ENCODE measurements around the gene TMTC1. TPM values are rescaled to one million over a fixed set of nuclear protein-coding genes. Genes with fewer than 3 reads are reported as not detected.

Gene TMTC1
- total and polyA plus RNA-seq, 2 of the 8 experiments (the other 6 are each of a cell fraction or from before 2014, with no cell fraction given), result 15.4 to 20.8 TPM

DNA sequence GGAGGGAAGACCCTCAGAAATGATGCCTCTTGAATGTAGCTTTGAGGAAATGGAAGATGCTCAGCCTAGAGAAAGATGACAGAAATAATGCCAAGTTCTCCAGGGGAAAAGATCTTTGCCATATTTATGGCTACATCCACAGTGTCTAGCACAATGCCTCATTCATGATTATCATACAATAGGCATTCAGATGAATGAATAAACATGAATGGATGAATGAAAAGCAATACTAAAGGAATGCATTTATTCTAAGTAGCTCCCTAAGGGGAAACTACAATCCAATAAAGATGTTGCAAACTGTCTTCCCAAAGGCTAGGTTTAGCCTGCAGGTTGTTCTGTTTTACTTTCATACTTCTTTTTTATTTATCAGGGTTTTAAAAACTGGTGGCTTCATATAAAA lies 12.0 kb downstream of the TMTC1 start (continued):
- TF ChIP-seq, protein P1, sequence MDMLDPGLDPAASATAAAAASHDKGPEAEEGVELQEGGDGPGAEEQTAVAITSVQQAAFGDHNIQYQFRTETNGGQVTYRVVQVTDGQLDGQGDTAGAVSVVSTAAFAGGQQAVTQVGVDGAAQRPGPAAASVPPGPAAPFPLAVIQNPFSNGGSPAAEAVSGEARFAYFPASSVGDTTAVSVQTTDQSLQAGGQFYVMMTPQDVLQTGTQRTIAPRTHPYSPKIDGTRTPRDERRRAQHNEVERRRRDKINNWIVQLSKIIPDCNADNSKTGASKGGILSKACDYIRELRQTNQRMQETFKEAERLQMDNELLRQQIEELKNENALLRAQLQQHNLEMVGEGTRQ (IDR thresholded peaks at IDR 0.05; ENCODE audit: low read length), result no peak
- TF ChIP-seq BRCA1 (IDR thresholded peaks at IDR 0.05; ENCODE audit: low read depth, low read length) (no peak), SAP30 (IDR thresholded peaks at IDR 0.05; ENCODE audit: insufficient read depth, insufficient replicate concordance, low read length) (no peak), KDM4A (IDR thresholded peaks at IDR 0.05; ENCODE audit: low read depth, low read length, severe bottlenecking) (no peak), ATF2 (IDR thresholded peaks at IDR 0.05; ENCODE audit: low read length) (no peak), JUND (IDR thresholded peaks at IDR 0.05; ENCODE audit: low read length) (no peak), RXRA (IDR thresholded peaks at IDR 0.05; ENCODE audit: insufficient read depth, low read depth, low read length) (no peak)
